Muscle of leg (tissue), 11 donors: Measurements from ENCODE around the gene KRT13. TPM values are rescaled to one million over a fixed set of nuclear protein-coding genes. Genes with fewer than 3 reads are reported as not detected.

Experiments used
- DNase-seq: peaks from one replicate; pipeline ENCODE4 v3.0.0; 2013
- H3K27ac ChIP-seq: one replicate; pipeline ENCODE4 v1.5.1; 2013; ENCODE audit warnings: mild to moderate bottlenecking, low read length, control low read depth
- H3K27me3 ChIP-seq: one replicate; pipeline ENCODE4 v1.6.1; 2013; ENCODE audit warnings: low read length; ENCODE audit not compliant: control insufficient read depth, insufficient read depth
- H3K36me3 ChIP-seq: one replicate; pipeline ENCODE4 v1.6.1; 2013; ENCODE audit warnings: low read length; ENCODE audit not compliant: control insufficient read depth, insufficient read depth
- H3K4me1 ChIP-seq: one replicate; pipeline ENCODE4 v1.6.1; 2013; ENCODE audit warnings: low read length; ENCODE audit not compliant: control insufficient read depth, insufficient read depth
- H3K4me3 ChIP-seq: one replicate; pipeline ENCODE4 v1.5.1; 2013; ENCODE audit warnings: low read length, control low read depth
- H3K9me3 ChIP-seq: replicated peaks from 2 replicates; pipeline ENCODE4 v1.6.1; 2013; ENCODE audit warnings: low read depth, low read length; ENCODE audit not compliant: control insufficient read depth
- WGBS: methylation state at CpG from one replicate; pipeline ENCODE4 v1.1.5; 2013; ENCODE audit warnings: missing lambda C conversion rate; ENCODE audit not compliant: insufficient coverage; 5-methylcytosine and 5-hydroxymethylcytosine counted together
- polyA plus RNA-seq, 8 donors: library from polyadenylated mRNA; unstranded; fragments of 120-200 nt; gene quantifications; one replicate each; pipeline versions ENCODE4 v1.2.1 to v1.2.3, GENCODE V29; 2013; ENCODE audit warnings: inconsistent platforms in 1 of 8, low replicate concordance in 1 of 8; ENCODE audit not compliant: insufficient read length in 8 of 8, insufficient read depth in 1 of 8
- total RNA-seq: library from RNA; stranded (reverse); fragments of 120-200 nt; gene quantifications from one replicate; pipeline ENCODE4 v1.2.4, GENCODE V29; 2013

Gene KRT13
- total and polyA plus RNA-seq, 9 donors, result 0.13 to 177 (median 0.63) TPM; not detected in 1

- no peak overlapping the region for H3K27ac ChIP-seq
- no peak overlapping the region for H3K4me3 ChIP-seq
- no peaks in the 10 kb centered on the region for H3K9me3 ChIP-seq
- H3K4me1 ChIP-seq, result peaks cover 9% of the 10 kb centered on the region
- 82% methylated on average over 6 of the region's 12 CpGs for WGBS
- DNase-seq, result peak; percentile 38
- peaks cover 9% of the 10 kb centered on the region for H3K27me3 ChIP-seq
- H3K36me3 ChIP-seq, result no peaks in the 10 kb centered on the region
Measured at GRCh38 chr17:41496803-41497484, 8.5 kb downstream of the KRT13 start.

- 66% methylated on average over 2 of the region's 2 CpGs for WGBS
- Histone ChIP-seq H3K27ac (no peak overlapping the region), H3K36me3 (no peaks in the 10 kb centered on the region), H3K4me1 (peaks cover 9% of the 10 kb centered on the region), H3K27me3 (peaks cover 7% of the 10 kb centered on the region), H3K4me3 (no peak overlapping the region), H3K9me3 (no peaks in the 10 kb centered on the region)
- DNase-seq, result no peak
Measured at GRCh38 chr17:41494524-41494923, 10.9 kb downstream of the KRT13 start.

- H3K9me3 ChIP-seq, result no peaks in the 10 kb centered on the region
- no peak overlapping the region for H3K4me3 ChIP-seq
- no peaks in the 10 kb centered on the region for H3K36me3 ChIP-seq
- DNase-seq, result peak; percentile 56
- H3K4me1 ChIP-seq, result peaks cover 9% of the 10 kb centered on the region
- WGBS, result 27% methylated on average over 2 of the region's 4 CpGs
- peaks cover 5% of the 10 kb centered on the region for H3K27me3 ChIP-seq
- no peak overlapping the region for H3K27ac ChIP-seq
Measured at GRCh38 chr17:41492771-41493170, 12.6 kb downstream of the KRT13 start.

- H3K36me3 ChIP-seq, result no peaks in the 10 kb centered on the region
- no peaks in the 10 kb centered on the region for H3K9me3 ChIP-seq
- H3K27ac ChIP-seq, result no peak overlapping the region
- 43% methylated on average over 4 of the region's 6 CpGs for WGBS
- H3K4me3 ChIP-seq, result no peak overlapping the region
- peaks cover 9% of the 10 kb centered on the region for H3K4me1 ChIP-seq
- H3K27me3 ChIP-seq, result peaks cover 5% of the 10 kb centered on the region
- DNase-seq, result peak; percentile 52
Measured at GRCh38 chr17:41492351-41492750, 13.1 kb downstream of the KRT13 start.

- Histone ChIP-seq H3K36me3 (no peaks in the 10 kb centered on the region), H3K9me3 (no peaks in the 10 kb centered on the region), H3K27ac (no peak overlapping the region), H3K4me3 (no peak overlapping the region), H3K27me3 (peaks cover 5% of the 10 kb centered on the region), H3K4me1 (peaks cover 9% of the 10 kb centered on the region)
- no peak for DNase-seq
- WGBS, result no CpG with 5 or more reads among the region's 2 CpGs
Measured at GRCh38 chr17:41491476-41491875, 13.9 kb downstream of the KRT13 start.

GRCh38 chr17:41490000-41490990 lies 15.1 kb downstream of the KRT13 start:
- Histone ChIP-seq H3K9me3 (no peaks in the 10 kb centered on the region), H3K27ac (no peak overlapping the region), H3K4me3 (no peak overlapping the region), H3K36me3 (no peaks in the 10 kb centered on the region), H3K4me1 (peaks cover 8% of the 10 kb centered on the region), H3K27me3 (peaks cover 8% of the 10 kb centered on the region)
- 60% methylated on average over 6 of the region's 10 CpGs for WGBS
- no peak for DNase-seq

GRCh38 chr17:41489531-41489930 lies 15.9 kb downstream of the KRT13 start, which contains the start of gene KRT36:
KRT36 (minus strand) TSS chr17:41489910; CDS start chr17:41489864, 46 bp downstream.
- DNase-seq, result no peak
- no peaks in the 10 kb centered on the region for H3K9me3 ChIP-seq
- H3K4me3 ChIP-seq, result no peak within 1 kb of the TSS
- no peak within 1 kb of the TSS for H3K27ac ChIP-seq
- H3K27me3 ChIP-seq, result peaks cover 9% of the 10 kb centered on the region
- no peaks in the 10 kb centered on the region for H3K36me3 ChIP-seq
- H3K4me1 ChIP-seq, result peaks cover 6% of the 10 kb centered on the region
- WGBS, result 89% methylated on average over 12 of the region's 12 CpGs

GRCh38 chr17:41486809-41487530 lies 18.4 kb downstream of the KRT13 start:
- WGBS, result 62% methylated on average over 19 of the region's 29 CpGs
- no peak for DNase-seq
- H3K4me3 ChIP-seq, result no peak overlapping the region

GRCh38 chr17:41486316-41486715 lies 19.1 kb downstream of the KRT13 start:
- Histone ChIP-seq H3K27ac (no peak overlapping the region), H3K27me3 (peaks cover 8% of the 10 kb centered on the region), H3K9me3 (no peaks in the 10 kb centered on the region), H3K36me3 (no peaks in the 10 kb centered on the region), H3K4me3 (no peak overlapping the region), H3K4me1 (no peaks in the 10 kb centered on the region)
- 94% methylated on average over 13 of the region's 13 CpGs for WGBS
- no peak for DNase-seq

More at GRCh38 chr17:41486809-41487530, 18.4 kb downstream of the KRT13 start:
- Histone ChIP-seq H3K9me3 (no peaks in the 10 kb centered on the region), H3K4me1 (no peaks in the 10 kb centered on the region), H3K36me3 (no peaks in the 10 kb centered on the region), H3K27me3 (peaks cover 11% of the 10 kb centered on the region), H3K27ac (no peak overlapping the region)
